ENCODE results near the gene TOP2A.

The TOP2A gene

DNA sequence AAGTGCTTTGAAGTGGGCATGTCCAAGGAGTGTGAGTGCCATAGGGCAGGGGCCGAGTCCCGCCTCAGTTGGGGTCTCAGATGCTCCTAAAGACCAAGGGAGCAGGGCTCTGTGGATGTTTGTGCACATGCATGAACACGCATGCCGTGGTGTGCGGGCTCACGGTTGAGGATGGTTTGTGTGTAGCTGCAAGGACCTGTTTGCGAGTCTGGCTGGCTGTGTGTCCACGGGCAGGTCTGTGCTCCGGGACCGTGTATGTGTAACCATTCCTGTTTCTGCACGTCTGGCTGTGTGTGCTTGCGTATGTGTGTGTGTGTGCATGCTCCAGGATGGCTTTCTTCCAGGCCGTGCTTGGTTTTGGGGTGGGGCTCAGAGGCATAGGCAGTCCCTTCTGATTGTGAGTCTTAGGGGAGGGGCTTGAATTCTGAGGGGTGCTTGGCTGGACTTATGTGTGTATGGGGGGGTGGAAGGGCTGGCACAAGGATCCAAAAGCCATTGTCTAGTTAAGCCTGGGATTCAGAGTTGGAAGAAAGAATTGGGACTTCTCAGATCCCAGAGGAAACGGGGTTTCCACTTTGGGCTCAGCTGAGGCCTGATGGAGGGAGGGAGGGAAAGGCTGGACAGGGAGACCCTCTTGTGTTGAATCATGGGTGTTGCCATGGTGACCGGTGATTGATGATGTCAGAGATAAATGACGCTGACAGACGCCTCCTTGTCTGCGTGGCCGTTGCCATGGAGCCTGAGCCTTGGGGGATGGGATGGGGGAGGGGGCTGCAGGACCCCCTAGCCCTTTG, 67.6 kb downstream of the TOP2A start:
- Histone ChIP-seq H3K27ac (ENCODE audit: low read length, poor library complexity, severe bottlenecking) (no peak overlapping the region), H2BK120ac (ENCODE audit: low read depth, low read length) (no peak overlapping the region), H3K4me2 (ENCODE audit: low read length, poor library complexity, severe bottlenecking) (no peak overlapping the region), H3K23ac (ENCODE audit: low read length in 2 of 2) (no peak overlapping the region), H2BK15ac (ENCODE audit: low read depth, poor library complexity, severe bottlenecking) (no peak overlapping the region), H4K91ac (ENCODE audit: low read length) (no peak overlapping the region), H3K9ac (ENCODE audit: low read length) (peak overlapping the region; percentile 38), H3K14ac (ENCODE audit: low read length in 2 of 2) (peak overlapping the region in 1 of 2 experiments; percentile 82), H3K18ac (ENCODE audit: low read depth in 1 of 2, low read length in 2 of 2) (peak overlapping the region; percentile 3 to 68), H2BK5ac (ENCODE audit: low read depth, low read length, poor library complexity, severe bottlenecking) (no peak overlapping the region), H3K79me1 (replicated peaks; ENCODE audit: low read length, poor library complexity, severe bottlenecking) (peaks cover 46% of the 10 kb centered on the region), H3K4me3 (ENCODE audit: insufficient read depth in 1 of 2, low read depth in 1 of 2, low read length in 2 of 2) (no peak overlapping the region), H2BK12ac (ENCODE audit: low read length in 2 of 2) (peak overlapping the region in 1 of 2 experiments; percentile 24), H3K9me3 (ENCODE audit: control insufficient read depth, low read length) (no peaks in the 10 kb centered on the region), H2AK5ac (ENCODE audit: low read length, severe bottlenecking) (no peak overlapping the region), H3K4ac (ENCODE audit: low read depth in 1 of 2, low read length in 2 of 2) (no peak overlapping the region), H2AFZ (ENCODE audit: low read depth, low read length) (no peak overlapping the region), H3K27me3 (ENCODE audit: control insufficient read depth in 1 of 2, insufficient read depth in 1 of 2, low read length in 2 of 2) (no peaks in the 10 kb centered on the region), H3K4me1 (ENCODE audit: control insufficient read depth, insufficient read depth, low read depth, low read length) (peaks cover 45% of the 10 kb centered on the region), H4K8ac (ENCODE audit: low read length) (peak overlapping the region; percentile 27), H3K36me3 (ENCODE audit: control insufficient read depth in 1 of 2, insufficient read depth in 2 of 2, low read depth in 1 of 2, low read length in 2 of 2) (peaks cover 55 to 78% of the 10 kb centered on the region in 2 experiments)
- 58% methylated on average over 19 of the region's 19 CpGs for WGBS
- peak; percentile 77 for DNase-seq

GRCh38 chr17:40349477-40349894, 68.2 kb downstream of the TOP2A start:
- no peak for DNase-seq
- H2AK5ac ChIP-seq (ENCODE audit: low read length, severe bottlenecking) = no peak overlapping the region
- H2BK15ac ChIP-seq (ENCODE audit: low read depth, poor library complexity, severe bottlenecking) = no peak overlapping the region
- no peak overlapping the region for H3K4me2 ChIP-seq (ENCODE audit: low read length, poor library complexity, severe bottlenecking)
- H2BK5ac ChIP-seq (ENCODE audit: low read depth, low read length, poor library complexity, severe bottlenecking) = no peak overlapping the region
- H3K27me3 ChIP-seq (ENCODE audit: control insufficient read depth in 1 of 2, insufficient read depth in 1 of 2, low read length in 2 of 2) = no peaks in the 10 kb centered on the region
- peak overlapping the region in 1 of 2 experiments; percentile 63 for H3K18ac ChIP-seq (ENCODE audit: low read depth in 1 of 2, low read length in 2 of 2)
- H3K4ac ChIP-seq (ENCODE audit: low read depth in 1 of 2, low read length in 2 of 2) = no peak overlapping the region
- 88% methylated on average over 10 of the region's 10 CpGs for WGBS
- H3K14ac ChIP-seq (ENCODE audit: low read length in 2 of 2) = peak overlapping the region in 1 of 2 experiments; percentile 82
- H3K9ac ChIP-seq (ENCODE audit: low read length) = peak overlapping the region; percentile 12
- H2AFZ ChIP-seq (ENCODE audit: low read depth, low read length) = no peak overlapping the region
- H2BK12ac ChIP-seq (ENCODE audit: low read length in 2 of 2) = peak overlapping the region in 1 of 2 experiments; percentile 24
- H3K27ac ChIP-seq (ENCODE audit: low read length, poor library complexity, severe bottlenecking) = no peak overlapping the region
- peaks cover 49% of the 10 kb centered on the region for H3K79me1 ChIP-seq (replicated peaks; ENCODE audit: low read length, poor library complexity, severe bottlenecking)
- no peak overlapping the region for H4K91ac ChIP-seq (ENCODE audit: low read length)
- H2BK120ac ChIP-seq (ENCODE audit: low read depth, low read length) = no peak overlapping the region
- H3K9me3 ChIP-seq (ENCODE audit: control insufficient read depth, low read length) = no peaks in the 10 kb centered on the region
- no peak overlapping the region for H3K23ac ChIP-seq (ENCODE audit: low read length in 2 of 2)
- H3K36me3 ChIP-seq (ENCODE audit: control insufficient read depth in 1 of 2, insufficient read depth in 2 of 2, low read depth in 1 of 2, low read length in 2 of 2) = peaks cover 51 to 72% of the 10 kb centered on the region in 2 experiments
- H3K4me1 ChIP-seq (ENCODE audit: control insufficient read depth, insufficient read depth, low read depth, low read length) = peaks cover 51% of the 10 kb centered on the region
- H3K4me3 ChIP-seq (ENCODE audit: insufficient read depth in 1 of 2, low read depth in 1 of 2, low read length in 2 of 2) = no peak overlapping the region
- H4K8ac ChIP-seq (ENCODE audit: low read length) = no peak overlapping the region

DNA sequence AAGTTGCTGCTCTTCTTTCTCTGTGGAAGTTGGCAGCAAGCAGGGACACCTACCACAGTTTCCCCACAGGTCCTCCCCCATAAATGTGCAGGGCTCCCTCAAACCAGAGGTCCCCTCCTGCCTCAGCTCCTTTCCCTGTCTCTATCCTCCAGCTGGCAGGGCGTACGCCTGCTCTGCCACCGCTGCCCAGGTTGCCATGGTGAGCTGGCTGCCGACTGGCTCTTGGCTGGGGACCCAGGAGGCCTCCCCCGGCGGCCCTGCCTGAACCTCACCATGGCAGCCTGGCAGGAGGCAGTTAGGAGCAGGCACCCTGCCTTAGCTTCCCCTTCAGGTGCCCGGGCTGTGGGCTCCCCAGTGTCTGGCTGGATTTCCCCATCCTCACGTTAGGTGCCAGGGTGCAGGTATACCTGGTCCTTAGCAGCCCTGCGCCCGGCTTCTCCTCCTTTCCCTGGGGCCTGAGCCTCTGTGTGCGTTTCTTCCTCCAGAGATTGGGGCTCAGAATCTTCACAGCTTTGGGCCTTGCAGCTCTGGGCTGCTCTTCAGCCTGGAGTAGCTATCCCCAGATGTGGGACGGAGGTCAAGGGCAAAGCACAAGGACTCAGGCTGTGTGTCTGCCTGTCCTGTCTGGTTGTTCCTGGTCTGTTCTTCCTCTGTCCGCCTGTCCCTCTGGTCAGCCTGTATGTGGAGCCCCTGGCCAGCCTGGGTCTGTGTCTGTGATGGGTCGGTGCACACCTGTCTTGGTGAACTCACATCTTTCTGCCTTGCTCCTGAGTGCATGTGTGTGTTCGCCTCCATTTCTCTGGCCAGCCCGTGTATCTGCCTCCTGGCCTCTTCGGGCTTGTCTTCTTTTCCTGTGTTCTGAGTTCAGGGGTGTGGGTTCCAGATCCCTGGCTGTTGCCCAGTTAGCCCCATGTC, 68.9 kb downstream of the TOP2A start:
- Histone ChIP-seq H2BK120ac (ENCODE audit: low read depth, low read length) (no peak overlapping the region), H3K4ac (ENCODE audit: low read depth in 1 of 2, low read length in 2 of 2) (peak overlapping the region; percentile 5 to 40), H3K14ac (ENCODE audit: low read length in 2 of 2) (no peak overlapping the region), H3K18ac (ENCODE audit: low read depth in 1 of 2, low read length in 2 of 2) (peak overlapping the region in 1 of 2 experiments; percentile 76), H2BK15ac (ENCODE audit: low read depth, poor library complexity, severe bottlenecking) (no peak overlapping the region), H4K91ac (ENCODE audit: low read length) (peak overlapping the region; percentile 6), H3K4me1 (ENCODE audit: control insufficient read depth, insufficient read depth, low read depth, low read length) (peaks cover 58% of the 10 kb centered on the region), H2BK12ac (ENCODE audit: low read length in 2 of 2) (peak overlapping the region in 1 of 2 experiments; percentile 25), H2BK5ac (ENCODE audit: low read depth, low read length, poor library complexity, severe bottlenecking) (no peak overlapping the region), H2AFZ (ENCODE audit: low read depth, low read length) (no peak overlapping the region), H3K36me3 (ENCODE audit: control insufficient read depth in 1 of 2, insufficient read depth in 2 of 2, low read depth in 1 of 2, low read length in 2 of 2) (peaks cover 45 to 66% of the 10 kb centered on the region in 2 experiments), H3K9ac (ENCODE audit: low read length) (peak overlapping the region; percentile 43), H4K8ac (ENCODE audit: low read length) (no peak overlapping the region), H3K79me1 (replicated peaks; ENCODE audit: low read length, poor library complexity, severe bottlenecking) (peaks cover 52% of the 10 kb centered on the region), H3K9me3 (ENCODE audit: control insufficient read depth, low read length) (no peaks in the 10 kb centered on the region), H3K27ac (ENCODE audit: low read length, poor library complexity, severe bottlenecking) (no peak overlapping the region), H3K23ac (ENCODE audit: low read length in 2 of 2) (no peak overlapping the region), H2AK5ac (ENCODE audit: low read length, severe bottlenecking) (no peak overlapping the region), H3K4me2 (ENCODE audit: low read length, poor library complexity, severe bottlenecking) (no peak overlapping the region), H3K4me3 (ENCODE audit: insufficient read depth in 1 of 2, low read depth in 1 of 2, low read length in 2 of 2) (no peak overlapping the region), H3K27me3 (ENCODE audit: control insufficient read depth in 1 of 2, insufficient read depth in 1 of 2, low read length in 2 of 2) (no peaks in the 10 kb centered on the region)
- WGBS = 93% methylated on average over 17 of the region's 17 CpGs
- no peak for DNase-seq

DNA sequence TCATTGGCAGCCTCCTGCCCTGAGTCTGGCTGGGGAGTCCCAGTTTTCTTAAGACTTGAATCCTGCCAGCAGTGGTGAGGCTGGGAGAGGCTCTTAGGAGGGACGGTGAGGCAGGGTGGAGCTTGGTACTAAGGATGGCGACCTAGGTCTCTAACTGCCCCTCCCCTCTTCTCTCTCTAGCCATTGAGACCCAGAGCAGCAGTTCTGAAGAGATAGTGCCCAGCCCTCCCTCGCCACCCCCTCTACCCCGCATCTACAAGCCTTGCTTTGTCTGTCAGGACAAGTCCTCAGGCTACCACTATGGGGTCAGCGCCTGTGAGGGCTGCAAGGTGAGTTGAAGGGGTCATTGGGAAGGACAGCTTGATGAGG, 69.6 kb downstream of the TOP2A start:
- Histone ChIP-seq H2BK12ac (ENCODE audit: low read length in 2 of 2) (peak overlapping the region; percentile 7 to 15), H3K36me3 (ENCODE audit: control insufficient read depth in 1 of 2, insufficient read depth in 2 of 2, low read depth in 1 of 2, low read length in 2 of 2) (peaks cover 38 to 61% of the 10 kb centered on the region in 2 experiments), H4K91ac (ENCODE audit: low read length) (peak overlapping the region; percentile 45), H3K18ac (ENCODE audit: low read depth in 1 of 2, low read length in 2 of 2) (peak overlapping the region; percentile 68 to 76), H3K23ac (ENCODE audit: low read length in 2 of 2) (no peak overlapping the region), H3K9me3 (ENCODE audit: control insufficient read depth, low read length) (no peaks in the 10 kb centered on the region), H3K14ac (ENCODE audit: low read length in 2 of 2) (peak overlapping the region in 1 of 2 experiments; percentile 26), H3K4me3 (ENCODE audit: insufficient read depth in 1 of 2, low read depth in 1 of 2, low read length in 2 of 2) (peak overlapping the region in 1 of 2 experiments; percentile 2), H3K27me3 (ENCODE audit: control insufficient read depth in 1 of 2, insufficient read depth in 1 of 2, low read length in 2 of 2) (no peaks in the 10 kb centered on the region), H3K79me1 (replicated peaks; ENCODE audit: low read length, poor library complexity, severe bottlenecking) (peaks cover 53% of the 10 kb centered on the region), H2BK120ac (ENCODE audit: low read depth, low read length) (peak overlapping the region; percentile 36), H2BK5ac (ENCODE audit: low read depth, low read length, poor library complexity, severe bottlenecking) (no peak overlapping the region), H2AFZ (ENCODE audit: low read depth, low read length) (no peak overlapping the region), H2AK5ac (ENCODE audit: low read length, severe bottlenecking) (no peak overlapping the region), H3K4ac (ENCODE audit: low read depth in 1 of 2, low read length in 2 of 2) (peak overlapping the region in 1 of 2 experiments; percentile 15), H3K9ac (ENCODE audit: low read length) (peak overlapping the region; percentile 43), H3K27ac (ENCODE audit: low read length, poor library complexity, severe bottlenecking) (no peak overlapping the region), H2BK15ac (ENCODE audit: low read depth, poor library complexity, severe bottlenecking) (no peak overlapping the region), H3K4me1 (ENCODE audit: control insufficient read depth, insufficient read depth, low read depth, low read length) (peaks cover 64% of the 10 kb centered on the region), H3K4me2 (ENCODE audit: low read length, poor library complexity, severe bottlenecking) (no peak overlapping the region), H4K8ac (ENCODE audit: low read length) (no peak overlapping the region)
- 86% methylated on average over 2 of the region's 5 CpGs for WGBS
- no peak for DNase-seq
